Activated CD8-positive, alpha-beta memory T cell treated with anti-CD3 and anti-CD28 coated beads for 36 hours (primary cell): ENCODE measurements around the gene PRSS8. TPM values are rescaled to one million over a fixed set of nuclear protein-coding genes. Genes with fewer than 3 reads are reported as not detected.

Experiments used
- CTCF ChIA-PET: fragments of 350-600 bp; sonication (Branson Sonifier 250); formaldehyde crosslinking; loops from one replicate; lab custom pipeline; 2021; ENCODE audit warnings: antibody characterized with exemption; lab: Charles Lee
- POLR2A ChIA-PET: fragments of 350-600 bp; sonication (Branson Sonifier 250); formaldehyde crosslinking; loops from one replicate; lab custom pipeline; 2021; ENCODE audit warnings: antibody characterized with exemption; lab: Charles Lee
- total RNA-seq, 2 experiments: library from RNA; stranded (reverse); gene quantifications; one replicate each; pipeline ENCODE4 v1.2.3, GENCODE V29; 2021

Gene PRSS8
- total RNA-seq, 2 experiments from 2014 or later: not detected

DNA sequence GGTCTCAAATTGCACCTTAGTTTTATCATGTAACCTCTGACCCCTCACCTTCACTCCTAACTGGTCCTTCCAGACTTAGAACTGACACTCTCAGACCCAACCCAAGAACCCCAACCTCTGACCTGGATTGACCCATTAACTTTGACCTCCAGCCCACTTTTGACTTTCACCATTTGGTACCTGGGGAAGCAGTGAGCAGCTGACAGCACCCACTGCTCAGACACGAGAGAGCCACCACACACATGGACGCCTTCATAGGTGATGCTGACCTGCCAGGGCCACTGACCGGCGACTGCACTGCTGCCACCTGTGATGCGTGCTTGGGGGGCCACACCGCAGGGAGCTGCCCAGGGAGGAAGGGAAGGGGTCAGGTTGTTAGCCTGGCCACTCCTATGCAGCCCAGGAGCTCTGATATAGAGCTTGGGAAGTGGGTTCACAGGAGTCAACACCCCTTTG is 2.5 kb downstream of the PRSS8 start:
- CTCF ChIA-PET: interaction anchor here (1.4 kb wide), 1 partner anchor 9 kb away, joined by 4 read pairs; no protein-coding TSS in a partner anchor

GRCh38 chr16:31132303-31132979 is 3.1 kb downstream of the PRSS8 start:
- POLR2A ChIA-PET: no interaction called here
- CTCF ChIA-PET: interaction anchor here (1.4 kb wide), 1 partner anchor 9 kb away, joined by 4 read pairs; no protein-coding TSS in a partner anchor

More for the DNA sequence above, 2.5 kb downstream of the PRSS8 start:
- POLR2A ChIA-PET: no interaction called here

DNA sequence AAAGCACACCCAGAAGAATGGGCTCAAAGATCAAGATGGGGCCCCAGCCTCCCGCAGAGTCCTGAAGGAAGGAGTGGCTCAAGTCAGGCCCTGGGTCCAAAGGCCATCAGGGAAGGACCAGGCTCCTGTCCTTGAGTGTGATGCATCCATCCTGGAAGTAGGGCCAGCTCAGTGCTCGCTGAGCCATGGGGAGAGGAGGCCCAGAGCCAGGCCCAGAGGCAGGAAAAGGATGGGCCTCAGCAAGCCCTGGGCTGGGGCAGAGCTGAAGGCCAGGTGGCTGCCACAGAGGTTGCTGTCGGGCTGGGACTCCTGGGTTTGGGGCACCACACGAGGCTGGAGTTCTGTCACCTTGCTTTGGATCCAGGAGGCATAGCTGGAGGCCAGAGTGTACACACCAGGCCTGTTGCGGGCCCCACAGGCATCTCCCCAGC is 3.7 kb downstream of the PRSS8 start:
- ChIA-PET POLR2A (no interaction called here), CTCF (no interaction called here)

GRCh38 chr16:31131416-31131815 is 4.1 kb downstream of the PRSS8 start:
- ChIA-PET CTCF (no interaction called here), POLR2A (no interaction called here)

DNA sequence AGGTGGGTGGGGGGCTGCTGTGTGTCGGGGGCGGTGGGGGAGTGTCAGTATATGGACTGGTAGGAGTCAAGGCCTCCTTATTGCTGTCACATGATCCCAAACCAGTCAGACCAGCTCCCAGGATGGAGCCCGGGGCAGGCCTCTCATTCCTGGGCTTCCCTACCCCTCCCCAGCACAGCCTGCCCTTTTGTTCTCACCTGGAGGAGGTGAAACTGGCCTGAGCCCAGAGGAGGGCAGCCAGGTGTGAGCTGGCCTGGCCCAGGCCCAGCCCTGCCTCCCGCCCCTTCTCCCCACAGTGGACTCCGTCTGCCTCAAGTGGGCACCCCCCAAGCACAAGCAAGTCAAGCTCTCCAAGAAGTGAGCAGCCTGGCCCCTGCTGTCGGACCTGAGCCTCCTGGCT is 4.6 kb downstream of the PRSS8 start:
- ChIA-PET POLR2A (interaction anchor here (0.8 kb wide), 1 partner anchor 13 kb away, joined by 3 read pairs; the partner anchor contains the start of gene KAT8), CTCF (no interaction called here)

- ChIA-PET CTCF (no interaction called here), POLR2A (interaction anchor here (0.8 kb wide), 1 partner anchor 13 kb away, joined by 3 read pairs; the partner anchor contains the start of gene KAT8)
These were observed 5.1 kb downstream of the PRSS8 start for GRCh38 chr16:31130336-31130891.

DNA sequence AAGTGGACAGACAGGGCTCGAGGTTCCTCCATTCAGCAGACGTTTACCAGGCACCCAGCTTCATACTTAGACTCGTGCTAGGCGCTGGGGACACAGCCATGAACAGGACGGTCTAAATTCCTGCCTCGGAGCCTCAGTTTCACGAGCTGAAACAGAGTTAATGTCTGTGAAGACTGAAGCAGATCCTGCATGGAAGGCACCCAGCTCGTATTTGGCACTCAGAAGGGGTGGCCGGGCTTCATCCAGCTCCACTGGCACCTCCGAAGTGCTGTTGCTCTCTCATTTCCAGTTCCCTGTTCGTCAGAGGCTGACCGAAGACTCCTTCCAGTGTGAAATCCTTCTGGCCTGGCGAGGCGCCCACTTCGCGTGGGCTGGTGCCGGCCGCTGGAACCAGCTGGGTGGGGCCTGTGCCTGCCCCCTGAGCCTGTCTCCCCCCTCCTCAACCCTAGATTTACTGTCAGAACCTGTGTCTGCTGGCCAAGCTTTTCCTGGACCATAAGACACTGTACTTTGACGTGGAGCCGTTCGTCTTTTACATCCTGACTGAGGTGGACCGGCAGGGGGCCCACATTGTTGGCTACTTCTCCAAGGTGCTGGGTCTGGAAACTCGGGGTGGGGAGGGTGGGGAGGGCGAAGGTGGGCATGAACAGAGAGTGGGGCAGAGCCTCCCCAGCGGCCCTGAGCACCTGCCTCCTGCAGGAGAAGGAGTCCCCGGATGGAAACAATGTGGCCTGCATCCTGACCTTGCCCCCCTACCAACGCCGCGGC is 5.8 kb downstream of the PRSS8 start:
- POLR2A ChIA-PET: no interaction called here
- CTCF ChIA-PET: no interaction called here

DNA sequence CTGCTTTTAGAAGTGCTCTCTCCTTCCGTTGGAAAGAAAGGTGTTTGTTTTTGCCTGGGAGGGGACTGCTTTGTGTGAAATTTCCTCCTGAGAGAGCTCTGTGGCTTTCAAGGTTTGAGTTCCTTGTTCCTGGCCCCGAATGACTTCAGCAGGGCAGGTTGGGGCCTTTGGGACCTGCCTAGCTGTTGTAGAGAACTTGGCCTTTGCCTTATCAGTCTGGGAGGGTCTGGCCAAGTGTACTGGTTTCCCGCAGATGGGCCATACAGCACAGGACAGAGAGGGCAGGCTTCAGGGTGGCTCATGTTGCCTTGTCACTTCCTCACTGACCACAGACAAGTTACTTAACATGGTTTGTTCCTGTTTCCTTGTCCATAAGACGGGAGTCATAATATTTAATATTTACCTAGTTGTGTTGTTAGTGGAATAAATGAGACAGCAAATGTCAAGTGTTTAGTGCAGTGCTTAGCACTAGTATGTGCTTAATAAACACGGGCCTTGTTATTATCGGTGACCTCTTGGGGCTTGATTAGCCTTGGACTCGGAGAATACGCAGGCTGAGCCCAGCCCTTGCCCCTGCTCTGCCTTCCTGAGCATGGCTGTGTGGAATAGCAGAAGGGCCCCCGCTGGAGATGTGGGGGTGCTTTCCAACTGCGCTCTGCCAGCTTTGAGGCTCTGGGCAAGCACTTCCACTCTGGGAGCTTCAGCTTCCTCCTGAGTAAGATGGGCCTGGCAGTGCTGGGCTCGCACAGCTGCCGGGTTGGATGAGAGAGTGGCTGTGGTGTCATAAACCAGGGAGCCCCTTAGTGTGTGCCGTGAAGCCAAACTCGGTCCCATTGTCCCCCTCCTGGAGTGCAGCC is 6.6 kb downstream of the PRSS8 start:
- ChIA-PET CTCF (no interaction called here), POLR2A (interaction anchor here (0.5 kb wide), 1 partner anchor 80 kb away, joined by 7 read pairs; no protein-coding TSS in a partner anchor)

DNA sequence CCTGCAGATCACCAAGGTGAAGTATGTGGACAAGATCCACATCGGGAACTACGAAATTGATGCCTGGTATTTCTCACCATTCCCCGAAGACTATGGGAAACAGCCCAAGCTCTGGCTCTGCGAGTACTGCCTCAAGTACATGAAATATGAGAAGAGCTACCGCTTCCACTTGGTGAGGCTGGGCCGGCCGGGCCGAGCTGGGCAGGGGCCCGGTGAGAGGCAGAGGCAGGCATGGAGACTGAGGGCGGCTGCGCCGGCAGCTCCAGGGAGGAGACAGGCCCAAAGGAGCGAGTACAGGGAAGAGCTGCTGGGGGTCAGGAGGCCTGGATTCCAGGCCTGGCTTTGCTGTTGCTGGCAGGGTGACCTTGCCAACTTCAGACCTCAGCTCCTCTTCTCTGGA is 8.3 kb downstream of the PRSS8 start:
- POLR2A ChIA-PET: interaction anchor here (0.5 kb wide), 1 partner anchor 8 kb away, joined by 6 read pairs; no protein-coding TSS in a partner anchor
- CTCF ChIA-PET: no interaction called here

GRCh38 chr16:31125844-31126243 is 9.7 kb downstream of the PRSS8 start:
- POLR2A ChIA-PET: no interaction called here
- CTCF ChIA-PET: interaction anchor here (1.2 kb wide), 1 partner anchor 11 kb away, joined by 4 read pairs; no protein-coding TSS in a partner anchor

DNA sequence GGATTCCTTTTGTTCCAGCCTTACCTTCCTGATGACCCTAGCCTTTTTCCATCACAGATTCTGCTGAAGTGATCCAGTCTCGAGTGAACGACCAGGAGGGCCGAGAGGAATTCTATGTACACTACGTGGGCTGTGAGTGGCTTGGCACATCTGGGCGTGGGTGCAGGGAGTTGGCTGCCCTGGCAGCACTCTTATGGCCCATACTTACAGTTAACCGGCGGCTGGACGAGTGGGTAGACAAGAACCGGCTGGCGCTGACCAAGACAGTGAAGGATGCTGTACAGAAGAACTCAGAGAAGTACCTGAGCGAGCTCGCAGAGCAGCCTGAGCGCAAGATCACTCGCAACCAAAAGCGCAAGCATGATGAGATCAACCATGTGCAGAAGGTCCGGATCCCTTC is 15.4 kb downstream of the PRSS8 start:
- CTCF ChIA-PET: interaction anchor here (0.6 to 4.8 kb wide), 3 partner anchors 22 to 320 kb away, joined by 3 to 18 read pairs (median 3); no protein-coding TSS in a partner anchor

DNA sequence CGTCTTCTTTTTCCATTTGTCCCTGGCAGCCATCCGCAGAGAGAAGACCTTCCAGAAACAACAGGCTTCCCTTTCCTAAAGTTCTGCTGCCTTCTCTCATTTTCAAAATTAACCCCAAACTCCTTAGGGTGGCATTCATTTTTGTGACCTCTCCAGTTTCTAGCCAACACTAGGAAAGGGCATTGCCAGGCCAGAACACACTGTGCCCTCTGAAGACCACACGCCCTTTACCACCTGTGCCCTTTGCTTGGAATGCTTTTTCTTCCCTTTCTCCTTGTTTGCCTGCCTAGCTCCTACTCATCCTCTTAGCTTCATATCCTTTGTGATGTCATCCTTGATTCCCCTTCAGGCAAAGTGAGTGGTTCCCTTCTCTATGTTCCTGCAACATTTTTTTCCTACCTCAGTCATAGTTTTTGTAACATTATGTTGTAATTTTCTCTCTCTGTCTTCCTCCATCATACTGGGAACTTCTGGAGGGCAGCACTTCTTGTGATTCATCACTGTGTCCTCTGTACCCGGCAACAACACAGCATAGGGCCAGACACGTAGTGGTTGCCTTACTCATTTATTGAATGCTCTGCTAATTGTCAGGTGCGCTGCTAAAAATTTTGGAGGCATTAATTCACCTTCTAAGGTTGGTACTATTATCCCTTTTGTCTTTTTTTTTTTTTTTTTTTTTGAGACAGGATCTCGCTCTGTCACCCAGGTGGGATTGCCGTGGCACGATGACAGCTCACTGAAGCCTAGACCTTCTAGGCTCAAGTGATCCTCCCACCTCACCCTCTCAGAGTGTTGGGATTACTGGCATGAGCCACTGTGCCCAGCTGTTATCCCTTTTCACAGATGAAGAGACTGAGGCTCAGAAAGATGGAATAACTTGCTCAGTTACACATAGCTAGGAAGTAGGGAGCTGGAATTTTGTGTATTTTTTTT is 17.0 kb downstream of the PRSS8 start:
- POLR2A ChIA-PET: interaction anchor here (0.6 to 3.2 kb wide), 9 partner anchors 9 to 341 kb away, joined by 3 to 27 read pairs (median 4); partner anchors contain the start of genes ARMC5, BCKDK and FUS

More for the DNA sequence above, 15.4 kb downstream of the PRSS8 start:
- POLR2A ChIA-PET: interaction anchor here (1.2 kb wide), 1 partner anchor 22 kb away, joined by 3 read pairs; no protein-coding TSS in a partner anchor

GRCh38 chr16:31117384-31118222 is 17.9 kb downstream of the PRSS8 start, which contains the start of gene KAT8:
TSS of gene KAT8 (plus strand) at chr16:31117664. CDS start at chr16:31117682, 18 bp downstream.
- POLR2A ChIA-PET: interaction anchor here (0.5 to 3.2 kb wide), 9 partner anchors 9 to 84 kb away, joined by 3 to 27 read pairs (median 4); partner anchors contain the start of genes BCKDK, FUS, STX4 and ZNF646

More for the DNA sequence above, 17.0 kb downstream of the PRSS8 start:
- CTCF ChIA-PET: interaction anchor here (1.3 to 4.8 kb wide), 3 partner anchors 23 to 133 kb away, joined by 5 to 18 read pairs (median 8); partner anchors contain the start of gene HSD3B7

DNA sequence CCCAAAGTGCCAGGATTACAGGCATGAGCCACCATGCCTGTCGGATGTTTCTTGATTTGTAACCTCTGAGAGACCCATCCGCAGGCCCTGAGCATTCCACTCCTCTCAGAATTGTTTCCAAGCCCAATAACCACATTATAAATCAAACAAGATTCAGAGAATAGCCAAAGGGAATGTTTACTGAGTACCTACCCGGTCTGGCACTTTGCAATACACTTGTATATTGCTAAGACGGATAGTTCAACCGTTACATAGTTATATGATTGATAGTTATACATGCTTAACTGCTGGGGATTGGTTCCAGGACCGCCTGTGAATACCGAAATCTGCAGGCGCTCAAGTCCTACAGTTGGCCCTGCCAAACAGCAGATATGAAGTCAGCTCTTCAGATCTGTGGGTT is 21.1 kb downstream of the PRSS8 start:
- ChIA-PET POLR2A (interaction anchor here (0.6 to 1.1 kb wide), 3 partner anchors 20 to 156 kb away, joined by 3 to 7 read pairs (median 3); no protein-coding TSS in a partner anchor), CTCF (no interaction called here)

More at GRCh38 chr16:31117384-31118222, 17.9 kb downstream of the PRSS8 start, which contains the start of gene KAT8:
- CTCF ChIA-PET: interaction anchor here (1.3 to 2.0 kb wide), 2 partner anchors 24 to 132 kb away, joined by 5 to 8 read pairs; partner anchors contain the start of gene HSD3B7

GRCh38 chr16:31113121-31114120 is 22.1 kb downstream of the PRSS8 start:
- ChIA-PET POLR2A (interaction anchor here (0.6 kb wide), 1 partner anchor 41 kb away, joined by 3 read pairs; no protein-coding TSS in a partner anchor), CTCF (no interaction called here)
